ENCODE measurements around the gene TMEM150B. TPM values are rescaled to one million over a fixed set of nuclear protein-coding genes. Genes with fewer than 3 reads are reported as not detected.

TMEM150B gene
- polyA plus RNA-seq, 1 of the 3 experiments (the other 2 are of a cell fraction) = not detected

GRCh38 chr19:55368701-55369563 is 43.8 kb upstream of the TMEM150B start:
- POLR2A ChIA-PET = interaction anchor here (0.7 to 2.8 kb wide), 3 partner anchors 14 to 39 kb away, joined by 3 to 14 read pairs (median 4); partner anchors contain the start of genes TMEM238 and UBE2S
- H3F3A ChIP-seq (replicated peaks; ENCODE audit: insufficient read depth) = peaks cover 29% of the 10 kb centered on the region
- peak overlapping the region; percentile 45 to 58 for H3K4me3 ChIP-seq (ENCODE audit: low read depth in 2 of 2, low read length in 1 of 2)
- DNase-seq = peak; percentile 77
- no peaks in the 10 kb centered on the region for H4K20me1 ChIP-seq (ENCODE audit: insufficient read depth)
- peak overlapping the region; percentile 63 for H3K9ac ChIP-seq
- peak overlapping the region; percentile 76 for H3K4me2 ChIP-seq
- H3K9me3 ChIP-seq = no peaks in the 10 kb centered on the region
- WGBS (ENCODE audit: low lambda C conversion rate) = 42% methylated on average over 18 of the region's 54 CpGs
- TF ChIP-seq TCF12 (IDR thresholded peaks at IDR 0.05) = no peak
- TF ChIP-seq SIN3A (IDR thresholded peaks at IDR 0.05; ENCODE audit: borderline replicate concordance, low read depth, low read length) = no peak
- TF ChIP-seq REST (IDR thresholded peaks at IDR 0.05; ENCODE audit: low read depth, low read length) = no peak
- no peak for TF ChIP-seq CHD2 (IDR thresholded peaks at IDR 0.05; ENCODE audit: low read length, partially characterized antibody)
- TF ChIP-seq PBX3 (IDR thresholded peaks at IDR 0.05) = no peak
- peaks cover 14% of the 10 kb centered on the region for H3K79me2 ChIP-seq (ENCODE audit: insufficient read depth)
- H3K4me1 ChIP-seq (ENCODE audit: control insufficient read depth in 1 of 2, insufficient read depth in 2 of 2, low read depth in 1 of 2, low read length in 1 of 2) = peaks cover 23 to 24% of the 10 kb centered on the region in 2 experiments; a peak in 3 of 4 replicates
- peaks cover 0 to 4% of the 10 kb centered on the region in 2 experiments for H3K36me3 ChIP-seq (replicated peaks in 1 of 2; ENCODE audit: control insufficient read depth in 1 of 2, insufficient read depth in 2 of 2, low read length in 1 of 2)
- H3K27ac ChIP-seq (ENCODE audit: low read depth in 2 of 2, low read length in 1 of 2) = peak overlapping the region in 1 of 2 experiments; percentile 47; a peak in 1 of 4 replicates
- no peaks in the 10 kb centered on the region for H3K9me2 ChIP-seq
- CTCF ChIA-PET = interaction anchor here (1.1 to 2.5 kb wide), 6 partner anchors 15 to 282 kb away, joined by 3 to 10 read pairs (median 6); partner anchors contain the start of genes KMT5C and TMEM238
- H3K27me3 ChIP-seq (ENCODE audit: insufficient read depth) = no peaks in the 10 kb centered on the region
- peak overlapping the region; percentile 63; the same call in 1 of the 2 replicates for H2AFZ ChIP-seq (ENCODE audit: low read depth)

- ChIA-PET CTCF (interaction anchor here (1.1 to 2.5 kb wide), 6 partner anchors 16 to 281 kb away, joined by 3 to 10 read pairs (median 6); partner anchors contain the start of genes KMT5C and TMEM238), POLR2A (interaction anchor here (0.7 to 2.8 kb wide), 2 partner anchors 15 to 39 kb away, joined by 3 to 14 read pairs; partner anchors contain the start of genes TMEM238 and UBE2S)
- DNase-seq = no peak
- no peaks in the 10 kb centered on the region for H3K9me3 ChIP-seq
- peaks cover 0 to 4% of the 10 kb centered on the region in 2 experiments for H3K36me3 ChIP-seq (replicated peaks in 1 of 2; ENCODE audit: control insufficient read depth in 1 of 2, insufficient read depth in 2 of 2, low read length in 1 of 2)
- no peak overlapping the region for H2AFZ ChIP-seq (ENCODE audit: low read depth)
- peaks cover 17 to 18% of the 10 kb centered on the region in 2 experiments; a peak in 3 of 4 replicates for H3K4me1 ChIP-seq (ENCODE audit: control insufficient read depth in 1 of 2, insufficient read depth in 2 of 2, low read depth in 1 of 2, low read length in 1 of 2)
- WGBS (ENCODE audit: low lambda C conversion rate) = 86% methylated on average over 9 of the region's 16 CpGs
- no peaks in the 10 kb centered on the region for H4K20me1 ChIP-seq (ENCODE audit: insufficient read depth)
- no peak overlapping the region for H3K4me3 ChIP-seq (ENCODE audit: low read depth in 2 of 2, low read length in 1 of 2)
- no peaks in the 10 kb centered on the region for H3K27me3 ChIP-seq (ENCODE audit: insufficient read depth)
- H3K4me2 ChIP-seq = 0 out of 2 replicates have a peak overlapping the region, but pooled peaks have one; percentile 76
- TF ChIP-seq MEF2A (IDR thresholded peaks at IDR 0.05; ENCODE audit: borderline replicate concordance, low read depth) (no peak), IRF3 (IDR thresholded peaks at IDR 0.05; ENCODE audit: low read depth, low read length) (no peak), ELF1 (IDR thresholded peaks at IDR 0.05) (no peak), GATA2 (CRISPR knock-in tag; IDR thresholded peaks at IDR 0.05) (no peak), USF1 (IDR thresholded peaks at IDR 0.05; ENCODE audit: borderline replicate concordance, low read depth) (no peak), GABPA (IDR thresholded peaks at IDR 0.05; ENCODE audit: low read depth) (no peak)
- H3K79me2 ChIP-seq (ENCODE audit: insufficient read depth) = peaks cover 14% of the 10 kb centered on the region
- no peak overlapping the region for H3K27ac ChIP-seq (ENCODE audit: low read depth in 2 of 2, low read length in 1 of 2)
- H3K9ac ChIP-seq = no peak overlapping the region
- peaks cover 29% of the 10 kb centered on the region for H3F3A ChIP-seq (replicated peaks; ENCODE audit: insufficient read depth)
- no peaks in the 10 kb centered on the region for H3K9me2 ChIP-seq
These were observed 43.0 kb upstream of the TMEM150B start for GRCh38 chr19:55368106-55368505.
